Mucosa of descending colon (tissue), 3 donors: Measurements from ENCODE around the gene SORCS1. TPM values are rescaled to one million over a fixed set of nuclear protein-coding genes. Genes with fewer than 3 reads are reported as not detected.

ENCODE experiments used
- ATAC-seq: fragments of 200-7000 bp; cut with Tn5 transposase; one replicate; pipeline ENCODE4 v1.9.1; 2020; ENCODE audit warnings: mild to moderate bottlenecking, moderate library complexity
- DNase-seq, 3 donors: peaks; one replicate each; pipeline ENCODE4 v3.0.0-alpha.2; 2020
- H3K36me3 ChIP-seq: fragments of 200-600 bp; one replicate; pipeline ENCODE4 v1.8.0; 2021; ENCODE audit warnings: low read depth, mild to moderate bottlenecking
- H3K4me1 ChIP-seq: fragments of 200-600 bp; one replicate; pipeline ENCODE4 v1.8.0; 2021; ENCODE audit warnings: low read depth, mild to moderate bottlenecking
- H3K4me3 ChIP-seq: fragments of 200-600 bp; one replicate; pipeline ENCODE4 v1.8.0; 2021; ENCODE audit warnings: mild to moderate bottlenecking
- H3K9me3 ChIP-seq: fragments of 200-600 bp; one replicate; pipeline ENCODE4 v1.8.0; 2021; ENCODE audit warnings: mild to moderate bottlenecking
- intact Hi-C, 2 donors: fragments of 100-400 bp; cut with DNase I in 1 of 2; cut with micrococcal nuclease in 1 of 2; formaldehyde crosslinking; loops; one replicate each; pipeline versions ENCODE4 v1.11.0 to v1.11.1; 2022; cut with DNase I, micrococcal nuclease
- long read RNA-seq, 2 donors: library from polyadenylated mRNA; unstranded; transcript quantifications; one replicate each; pipeline ENCODE4 v2.0.0, GENCODE V29; 2019 to 2021
- total RNA-seq, 3 donors: library from RNA; stranded (reverse); fragmentation: NEBNext Ultra II Directional in 2 of 3; extraction: Animal tissue kit (Norgen Biotek cat#: 25700) in 2 of 3; gene quantifications; one replicate each; pipeline versions ENCODE4 v1.2.1 to v1.2.4, GENCODE V29; 2021 to 2023
- TF ChIP-seq, protein P1 (sequence below): fragments of 200-600 bp; IDR thresholded peaks from one replicate; pipeline ENCODE4 v1.8.0; 2022; ENCODE audit warnings: antibody characterized with exemption, mild to moderate bottlenecking
- donor health status: DM: no; HTN: no; CAD: no; lungs with moderate emphysema.
- donor health status: DM: no; HTN: no; CAD: no.
- donor health status: DM: no; HTN: yes; CAD: no.

SORCS1 gene
- 10 to 100 TPM in 1 of 3 donors, under 1 TPM in 2; 0.80 to 13.2 (median 0.93) TPM for total RNA-seq
- long read RNA-seq, donor 1, full-length matches to known transcripts: 1 of 2 reads
- long read RNA-seq, donor 1, partial matches to known transcripts: 1 of 2 reads
- long read RNA-seq, donor 1, other reads (novel, unspliced or antisense): 0 of 2 reads
- long read RNA-seq, donor 2, partial matches to known transcripts: 1 of 1 reads
- long read RNA-seq, donor 2, other reads (novel, unspliced or antisense): 0 of 1 reads

DNA sequence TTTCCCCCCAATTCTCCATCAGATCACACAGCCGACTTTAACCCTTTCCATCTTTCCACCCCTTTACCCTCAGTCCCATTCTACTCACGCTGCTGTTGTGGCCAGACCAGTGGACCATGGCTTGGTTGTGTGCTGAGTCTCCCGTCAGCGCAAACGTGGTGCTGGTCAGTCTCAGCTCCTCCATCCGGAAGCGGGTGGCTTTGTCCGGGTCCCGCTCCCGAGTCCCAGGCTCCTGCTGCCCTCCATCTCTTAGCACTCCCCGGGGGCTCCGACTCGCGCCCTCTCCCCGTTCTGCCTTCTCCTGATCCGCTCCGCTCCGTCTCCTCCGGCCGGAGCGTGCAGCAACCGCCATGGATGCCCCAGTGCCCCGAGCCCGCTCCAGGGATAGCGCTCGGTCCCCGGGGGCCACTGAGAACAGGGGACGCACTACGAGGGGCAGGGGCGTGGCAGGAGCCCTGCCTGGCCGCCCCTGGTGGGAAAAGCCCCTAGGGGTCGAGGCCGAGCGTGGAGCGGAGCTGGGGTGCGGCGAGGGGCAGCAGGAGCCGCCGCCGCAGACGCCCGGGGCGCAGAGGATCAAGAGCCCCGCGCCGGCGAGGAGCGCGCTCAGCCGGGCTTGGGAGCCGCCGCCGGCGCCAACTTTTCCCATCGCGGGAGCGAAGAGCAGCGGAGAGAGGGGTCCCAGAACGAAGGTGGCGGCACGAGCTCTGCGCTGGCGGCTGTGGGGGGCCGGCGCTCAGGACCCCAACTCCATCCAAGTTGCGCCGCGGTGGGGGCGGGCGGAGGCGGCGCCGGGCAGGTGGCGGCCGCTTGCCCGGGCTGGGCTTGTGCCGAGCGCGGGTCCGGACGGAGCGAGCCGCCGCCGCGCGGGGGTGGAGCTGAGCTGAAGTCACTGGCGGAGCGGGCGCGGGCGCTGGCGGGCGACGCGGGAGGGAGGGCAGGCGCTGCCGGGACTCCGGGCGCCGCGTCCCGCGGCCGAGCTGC lies at the start of gene SORCS1:
SORCS1 (minus strand) TSS at position 826 of the 981 bp plus-strand sequence.
- DNase-seq (peak in 2 of 3 donors; percentile 9 to 37), ATAC-seq (peak; percentile 68)
- TF ChIP-seq, protein P1, sequence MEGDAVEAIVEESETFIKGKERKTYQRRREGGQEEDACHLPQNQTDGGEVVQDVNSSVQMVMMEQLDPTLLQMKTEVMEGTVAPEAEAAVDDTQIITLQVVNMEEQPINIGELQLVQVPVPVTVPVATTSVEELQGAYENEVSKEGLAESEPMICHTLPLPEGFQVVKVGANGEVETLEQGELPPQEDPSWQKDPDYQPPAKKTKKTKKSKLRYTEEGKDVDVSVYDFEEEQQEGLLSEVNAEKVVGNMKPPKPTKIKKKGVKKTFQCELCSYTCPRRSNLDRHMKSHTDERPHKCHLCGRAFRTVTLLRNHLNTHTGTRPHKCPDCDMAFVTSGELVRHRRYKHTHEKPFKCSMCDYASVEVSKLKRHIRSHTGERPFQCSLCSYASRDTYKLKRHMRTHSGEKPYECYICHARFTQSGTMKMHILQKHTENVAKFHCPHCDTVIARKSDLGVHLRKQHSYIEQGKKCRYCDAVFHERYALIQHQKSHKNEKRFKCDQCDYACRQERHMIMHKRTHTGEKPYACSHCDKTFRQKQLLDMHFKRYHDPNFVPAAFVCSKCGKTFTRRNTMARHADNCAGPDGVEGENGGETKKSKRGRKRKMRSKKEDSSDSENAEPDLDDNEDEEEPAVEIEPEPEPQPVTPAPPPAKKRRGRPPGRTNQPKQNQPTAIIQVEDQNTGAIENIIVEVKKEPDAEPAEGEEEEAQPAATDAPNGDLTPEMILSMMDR: no peak
- Histone ChIP-seq H3K9me3 (no peaks in the 10 kb centered on the region), H3K4me1 (no peaks in the 10 kb centered on the region), H3K36me3 (no peaks in the 10 kb centered on the region), H3K4me3 (no peak within 1 kb of the TSS)
- intact Hi-C loops: no loop called here

GRCh38 chr10:107214261-107214660 lies 49.8 kb upstream of the SORCS1 start:
- Histone ChIP-seq H3K4me3 (no peak overlapping the region), H3K9me3 (no peaks in the 10 kb centered on the region)
- TF ChIP-seq, protein P1: no peak

DNA sequence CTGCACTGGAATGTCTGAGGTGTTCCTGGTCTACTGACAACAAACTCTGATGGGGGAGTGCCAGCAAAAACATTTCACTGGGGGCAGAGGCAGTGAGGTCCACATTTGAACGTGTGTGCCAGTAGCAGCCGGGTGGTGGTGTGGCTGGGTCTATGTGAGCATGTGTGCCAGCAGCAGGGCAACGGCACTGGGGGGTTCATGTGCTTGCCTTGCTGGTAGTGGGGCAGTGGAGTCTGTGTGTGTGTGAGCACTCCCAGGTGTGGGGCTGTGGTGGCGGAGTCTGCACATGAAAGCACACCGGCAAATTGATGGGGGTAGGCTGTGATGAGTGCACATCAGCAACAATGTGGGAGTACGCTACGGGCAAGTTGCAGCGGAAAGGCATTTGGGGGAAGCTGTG lies 49.4 kb upstream of the SORCS1 start:
- DNase-seq (no peak), ATAC-seq (no peak)
- no peaks in the 10 kb centered on the region for H3K4me1 ChIP-seq
- no peak overlapping the region for H3K4me3 ChIP-seq
- intact Hi-C loops: no loop called here
- no peaks in the 10 kb centered on the region for H3K9me3 ChIP-seq
- TF ChIP-seq, protein P1: no peak
- no peaks in the 10 kb centered on the region for H3K36me3 ChIP-seq

More at GRCh38 chr10:107214261-107214660, 49.8 kb upstream of the SORCS1 start:
- intact Hi-C loops: no loop called here
- no peak for ATAC-seq
- no peaks in the 10 kb centered on the region for H3K36me3 ChIP-seq
- DNase-seq: no peak
- no peaks in the 10 kb centered on the region for H3K4me1 ChIP-seq

DNA sequence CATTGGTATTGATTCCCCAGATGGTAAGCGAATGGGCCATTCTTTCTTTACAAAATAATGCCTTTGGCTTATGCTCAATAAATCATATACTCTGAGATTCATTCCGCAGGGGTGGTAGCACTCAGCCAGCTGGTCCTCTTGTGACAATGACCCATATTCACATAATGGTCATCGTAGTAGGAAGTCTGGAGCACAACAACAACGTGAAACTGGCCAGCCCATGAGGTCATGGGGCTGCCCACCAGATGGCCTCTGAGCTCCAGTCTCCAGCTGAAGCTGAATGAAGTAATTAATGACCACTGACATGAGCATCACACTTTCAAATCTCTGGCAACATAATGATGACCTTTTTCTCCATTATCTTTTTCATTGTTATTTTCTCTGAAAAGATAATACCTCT lies 42.3 kb upstream of the SORCS1 start:
- Histone ChIP-seq H3K36me3 (no peaks in the 10 kb centered on the region), H3K4me1 (no peaks in the 10 kb centered on the region), H3K9me3 (no peaks in the 10 kb centered on the region), H3K4me3 (no peak overlapping the region)
- no peak for DNase-seq
- intact Hi-C loops: no loop called here
- ATAC-seq: no peak
- TF ChIP-seq, protein P1: no peak

DNA sequence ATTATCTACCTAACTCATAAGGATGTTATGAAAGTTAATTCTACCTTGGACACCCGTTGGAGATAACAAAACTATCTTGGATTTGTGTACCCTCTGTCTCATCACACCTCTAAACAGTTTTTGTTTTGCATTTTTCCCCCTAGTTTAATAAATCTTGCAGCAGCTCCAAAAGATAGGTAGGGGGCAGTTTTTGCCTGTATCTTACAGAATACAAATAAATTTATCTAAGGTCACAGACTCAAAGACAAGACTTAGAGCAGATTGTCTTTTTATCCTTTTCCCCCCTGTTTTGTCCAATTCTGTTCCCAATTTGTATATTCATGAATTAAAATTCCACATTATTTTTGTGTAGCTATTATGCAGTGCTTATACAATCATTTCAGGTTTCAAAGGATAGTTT lies 5.0 kb upstream of the SORCS1 start:
- ATAC-seq (no peak), DNase-seq (no peak)
- Histone ChIP-seq H3K36me3 (no peaks in the 10 kb centered on the region), H3K4me1 (no peaks in the 10 kb centered on the region), H3K4me3 (no peak overlapping the region), H3K9me3 (no peaks in the 10 kb centered on the region)
- intact Hi-C loops: no loop called here
- TF ChIP-seq, protein P1: no peak
